Measurements from ENCODE around the gene CLEC6A. TPM values are rescaled to one million over a fixed set of nuclear protein-coding genes. Genes with fewer than 3 reads are reported as not detected.

CLEC6A gene
- total RNA-seq, 2 experiments from 2014 or later = not detected

- peaks cover 35% of the 10 kb centered on the region for H3K27me3 Mint-ChIP-seq
- H3K27ac Mint-ChIP-seq = no peak overlapping the region
Measured at GRCh38 chr12:8517971-8518370, 62.2 kb downstream of the CLEC6A start.

DNA sequence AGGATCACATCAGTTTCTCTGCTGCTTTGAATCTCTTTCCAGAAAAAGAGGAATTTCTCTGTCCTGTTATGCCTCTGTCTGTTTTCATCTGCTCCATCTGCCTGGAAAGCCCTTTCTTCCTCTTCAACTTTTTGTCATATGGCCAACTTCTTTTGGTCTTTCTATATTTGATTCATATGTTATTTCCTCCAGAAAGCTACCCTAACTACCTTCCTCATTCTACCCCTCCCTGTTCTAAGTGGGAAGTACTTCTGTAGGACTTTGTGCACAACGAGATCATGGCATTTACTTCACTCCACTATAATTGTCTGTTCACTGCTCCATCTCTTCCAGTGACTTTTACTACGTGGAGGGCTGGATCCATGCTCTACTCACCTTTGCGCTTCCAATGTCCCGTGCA is 63.4 kb downstream of the CLEC6A start:
- Mint-ChIP-seq H3K36me3 (peaks cover 1% of the 10 kb centered on the region), H3K4me1 (no peaks in the 10 kb centered on the region), H3K27me3 (peaks cover 39% of the 10 kb centered on the region), H3K27ac (no peak overlapping the region), H3K4me3 (no peak overlapping the region), H3K9me3 (peaks cover 2% of the 10 kb centered on the region)
- DNase-seq = no peak

More at GRCh38 chr12:8517971-8518370, 62.2 kb downstream of the CLEC6A start:
- Mint-ChIP-seq H3K4me1 (peaks cover 3% of the 10 kb centered on the region), H3K4me3 (no peak overlapping the region), H3K36me3 (no peaks in the 10 kb centered on the region), H3K9me3 (no peaks in the 10 kb centered on the region)
- DNase-seq = no peak

DNA sequence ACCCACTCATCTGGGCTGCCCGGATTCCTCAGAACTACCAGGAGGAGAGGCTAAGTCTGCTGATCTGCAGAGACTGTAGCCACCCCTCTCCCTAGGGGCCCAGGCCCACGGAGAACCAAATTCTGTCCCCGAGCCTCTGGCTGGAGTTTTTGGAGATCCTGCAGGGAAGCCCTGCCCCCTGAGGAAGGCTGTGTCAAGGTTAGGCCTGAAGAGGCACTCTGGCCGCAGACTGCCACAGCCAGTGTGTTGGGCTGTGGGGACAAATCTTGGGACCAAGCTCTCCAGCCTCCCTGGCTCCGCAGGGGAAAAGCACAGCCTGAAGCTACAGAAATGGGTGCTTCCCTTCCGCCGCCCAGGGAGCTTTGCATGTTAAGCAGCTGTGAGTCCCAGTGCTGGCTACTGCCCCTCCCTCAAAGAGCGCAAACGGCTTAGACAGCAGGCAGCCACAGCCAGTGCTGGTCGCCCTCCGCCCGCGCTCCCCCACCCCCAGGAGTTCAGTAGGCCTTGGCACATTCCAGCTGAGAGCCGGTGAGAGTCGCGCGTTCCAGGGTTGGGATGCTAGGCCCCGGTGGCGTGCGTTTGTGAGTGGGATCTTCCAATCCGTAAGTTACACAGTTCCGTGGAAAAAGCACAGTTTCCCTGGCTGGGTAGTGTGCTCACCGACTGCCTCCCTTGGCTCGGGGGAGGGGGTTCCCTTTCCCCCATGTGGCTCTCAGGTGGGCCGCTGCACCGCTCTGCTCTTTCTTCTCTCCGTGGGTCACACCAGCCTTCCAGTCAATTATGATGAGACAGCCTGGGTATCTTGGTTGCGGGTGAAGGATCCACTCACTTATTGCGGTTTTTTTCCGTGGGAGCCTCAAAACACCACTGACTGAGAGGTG is 71.7 kb downstream of the CLEC6A start:
- H3K27me3 Mint-ChIP-seq = peaks cover 50% of the 10 kb centered on the region
- peaks cover 7% of the 10 kb centered on the region for H3K9me3 Mint-ChIP-seq
- no peaks in the 10 kb centered on the region for H3K4me1 Mint-ChIP-seq
- H3K4me3 Mint-ChIP-seq = no peak overlapping the region
- H3K36me3 Mint-ChIP-seq = peaks cover 4% of the 10 kb centered on the region
- DNase-seq = no peak
- H3K27ac Mint-ChIP-seq = no peak overlapping the region

Other genes with a start within 250 kb of the CLEC6A start
- gene FAM90A1, start 228.3 kb upstream of the CLEC6A start, total RNA-seq = under 1 TPM; 0.40 to 0.41 TPM
- gene CLEC4D, start 57.5 kb downstream of the CLEC6A start, total RNA-seq = not detected
- not detected for gene CLEC4E, start 84.9 kb downstream of the CLEC6A start, total RNA-seq
- not detected for gene AICDA, start 156.9 kb downstream of the CLEC6A start, total RNA-seq
- gene MFAP5, start 206.9 kb downstream of the CLEC6A start, total RNA-seq = not detected
- 1 to 10 TPM; 7.1 to 8.1 TPM for gene RIMKLB, start 242.0 kb downstream of the CLEC6A start, total RNA-seq

Measured in activated naive CD8-positive, alpha-beta T cell treated with anti-CD3 and anti-CD28 coated beads for 36 hours (primary cell).